ENCODE data around the gene HMGXB3. TPM values are rescaled to one million over a fixed set of nuclear protein-coding genes. Genes with fewer than 3 reads are reported as not detected.
"Not testable (repeated sequence)": the region's sequence is repeated elsewhere in the genome, so short reads cannot be mapped to it uniquely, and the experiment has no call there.

The HMGXB3 gene
- total and polyA plus RNA-seq, 8 donors, result 27.5 to 53.3 (median 41.7) TPM

DNA sequence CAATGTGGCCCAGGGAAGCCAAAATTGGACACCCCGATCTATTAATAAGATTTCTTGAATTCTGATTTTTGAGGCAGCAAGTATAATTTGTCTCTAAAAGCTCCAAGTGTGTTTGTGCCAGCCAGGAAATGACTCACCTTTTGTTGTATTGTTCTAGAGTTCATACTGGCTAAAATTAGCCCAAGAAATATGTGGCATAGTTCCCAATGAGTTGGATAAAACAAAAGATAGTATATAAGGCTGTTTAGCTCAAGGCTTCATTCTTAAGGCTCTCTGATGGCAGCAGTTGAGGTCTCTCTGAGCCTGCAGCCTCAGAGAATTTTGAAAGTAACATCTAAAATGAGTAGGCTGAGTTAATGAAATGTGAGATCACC lies 21.6 kb downstream of the HMGXB3 start:
- intact Hi-C loops (cut with DNase I), result no loop called here
- DNase-seq (no peak), ATAC-seq (peak; percentile 75)
- Histone ChIP-seq H3K4me1 (peaks cover 4 to 16% of the 10 kb centered on the region in 2 donors), H3K4me3 (no peak overlapping the region), H3K36me3 (peaks cover under 1 to 100% of the 10 kb centered on the region in 2 donors), H3K27ac (peak overlapping the region; percentile 27 to 48), H3K9me3 (no peaks in the 10 kb centered on the region), H3K27me3 (no peaks in the 10 kb centered on the region)
- TF ChIP-seq, protein P1, sequence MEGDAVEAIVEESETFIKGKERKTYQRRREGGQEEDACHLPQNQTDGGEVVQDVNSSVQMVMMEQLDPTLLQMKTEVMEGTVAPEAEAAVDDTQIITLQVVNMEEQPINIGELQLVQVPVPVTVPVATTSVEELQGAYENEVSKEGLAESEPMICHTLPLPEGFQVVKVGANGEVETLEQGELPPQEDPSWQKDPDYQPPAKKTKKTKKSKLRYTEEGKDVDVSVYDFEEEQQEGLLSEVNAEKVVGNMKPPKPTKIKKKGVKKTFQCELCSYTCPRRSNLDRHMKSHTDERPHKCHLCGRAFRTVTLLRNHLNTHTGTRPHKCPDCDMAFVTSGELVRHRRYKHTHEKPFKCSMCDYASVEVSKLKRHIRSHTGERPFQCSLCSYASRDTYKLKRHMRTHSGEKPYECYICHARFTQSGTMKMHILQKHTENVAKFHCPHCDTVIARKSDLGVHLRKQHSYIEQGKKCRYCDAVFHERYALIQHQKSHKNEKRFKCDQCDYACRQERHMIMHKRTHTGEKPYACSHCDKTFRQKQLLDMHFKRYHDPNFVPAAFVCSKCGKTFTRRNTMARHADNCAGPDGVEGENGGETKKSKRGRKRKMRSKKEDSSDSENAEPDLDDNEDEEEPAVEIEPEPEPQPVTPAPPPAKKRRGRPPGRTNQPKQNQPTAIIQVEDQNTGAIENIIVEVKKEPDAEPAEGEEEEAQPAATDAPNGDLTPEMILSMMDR (IDR thresholded peaks at IDR 0.05), result no peak

GRCh38 chr5:150022681-150023080 lies 22.1 kb downstream of the HMGXB3 start:
- no peaks in the 10 kb centered on the region for H3K9me3 ChIP-seq
- TF ChIP-seq, protein P1 (IDR thresholded peaks at IDR 0.05), result no peak
- ATAC-seq (peak; percentile 61), DNase-seq (no peak)
- intact Hi-C loops (cut with DNase I), result no loop called here
- no peak overlapping the region for H3K4me3 ChIP-seq
- H3K27me3 ChIP-seq, result no peaks in the 10 kb centered on the region
- peaks cover 4 to 16% of the 10 kb centered on the region in 2 donors for H3K4me1 ChIP-seq
- peak overlapping the region; percentile 27 to 48 for H3K27ac ChIP-seq
- H3K36me3 ChIP-seq, result peaks cover 2 to 100% of the 10 kb centered on the region in 2 donors

DNA sequence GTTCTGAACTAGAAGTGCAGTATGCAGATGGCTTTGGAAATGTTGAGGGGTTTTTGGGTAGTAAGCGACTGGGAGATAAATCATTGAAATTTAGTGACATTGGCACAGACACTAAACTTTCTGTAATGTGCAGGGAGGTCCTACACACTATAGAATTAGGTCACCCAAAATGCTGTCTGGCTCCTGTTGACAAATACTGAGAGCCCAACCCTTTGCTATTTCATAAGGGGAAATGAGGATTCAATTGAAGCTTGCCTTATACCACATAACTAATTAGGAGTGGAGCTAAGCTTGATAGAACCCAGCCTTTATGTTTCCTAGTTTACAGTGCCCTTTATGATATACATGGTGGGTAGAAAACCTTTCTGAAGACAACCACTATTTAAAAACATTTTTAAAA lies 22.6 kb downstream of the HMGXB3 start:
- Histone ChIP-seq H3K27ac (peak overlapping the region in 1 of 2 donors; percentile 48), H3K27me3 (no peaks in the 10 kb centered on the region), H3K9me3 (no peaks in the 10 kb centered on the region), H3K4me1 (peaks cover 4 to 16% of the 10 kb centered on the region in 2 donors), H3K4me3 (no peak overlapping the region), H3K36me3 (peaks cover 2 to 100% of the 10 kb centered on the region in 2 donors)
- DNase-seq, result no peak
- ATAC-seq, result no peak
- intact Hi-C loops (cut with DNase I), result no loop called here
- TF ChIP-seq, protein P1 (IDR thresholded peaks at IDR 0.05), result no peak

GRCh38 chr5:150024346-150024984 lies 23.9 kb downstream of the HMGXB3 start:
- H3K27me3 ChIP-seq, result no peaks in the 10 kb centered on the region
- H3K27ac ChIP-seq, result no peak overlapping the region
- H3K36me3 ChIP-seq, result peaks cover 2 to 98% of the 10 kb centered on the region in 2 donors
- intact Hi-C loops (cut with DNase I), result no loop called here
- TF ChIP-seq, protein P1 (IDR thresholded peaks at IDR 0.05), result no peak
- H3K4me3 ChIP-seq, result no peak overlapping the region
- no peak for DNase-seq
- H3K9me3 ChIP-seq, result no peaks in the 10 kb centered on the region
- no peak for ATAC-seq
- H3K4me1 ChIP-seq, result peaks cover 4 to 16% of the 10 kb centered on the region in 2 donors

DNA sequence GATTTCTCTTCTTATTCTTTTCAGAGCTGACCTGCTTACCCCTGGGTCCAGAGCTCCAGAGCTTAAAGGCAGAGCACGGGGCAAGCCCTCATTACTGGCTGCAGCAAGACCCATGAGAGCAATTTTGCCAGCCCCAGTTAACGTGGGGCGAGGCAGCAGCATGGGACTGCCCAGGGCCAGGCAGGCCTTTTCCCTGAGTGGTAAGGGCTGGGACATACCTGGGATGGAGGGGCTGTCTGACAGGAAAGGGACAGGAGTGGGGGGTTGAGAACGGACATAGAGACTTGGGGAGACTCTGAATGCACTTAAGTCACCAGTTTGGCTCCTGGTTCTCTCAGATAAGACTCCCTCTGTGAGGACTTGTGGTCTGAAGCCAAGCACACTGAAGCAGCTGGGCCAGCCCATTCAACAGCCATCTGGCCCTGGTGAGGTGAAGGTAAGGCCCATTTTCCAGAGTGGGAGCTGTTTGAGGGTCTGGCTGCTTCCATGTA lies 26.2 kb downstream of the HMGXB3 start:
- no peak overlapping the region for H3K27ac ChIP-seq
- H3K9me3 ChIP-seq, result no peaks in the 10 kb centered on the region
- no peaks in the 10 kb centered on the region for H3K27me3 ChIP-seq
- TF ChIP-seq, protein P1 (IDR thresholded peaks at IDR 0.05), result no peak
- intact Hi-C loops (cut with DNase I), result no loop called here
- H3K4me3 ChIP-seq, result no peak overlapping the region
- DNase-seq, result no peak
- H3K4me1 ChIP-seq, result peaks cover 4 to 13% of the 10 kb centered on the region in 2 donors
- ATAC-seq, result no peak
- peaks cover 6 to 98% of the 10 kb centered on the region in 2 donors for H3K36me3 ChIP-seq

GRCh38 chr5:150028047-150028446 lies 27.5 kb downstream of the HMGXB3 start:
- intact Hi-C loops (cut with DNase I); H3K27ac ChIP-seq; H3K9me3 ChIP-seq; H3K27me3 ChIP-seq; H3K4me3 ChIP-seq; ATAC-seq; DNase-seq; H3K4me1 ChIP-seq: not testable (repeated sequence)
- H3K36me3 ChIP-seq, result peaks cover 6 to 98% of the 10 kb centered on the region in 2 donors
